IMR-90 (cell line): ENCODE results near the gene TBPL2. TPM values are rescaled to one million over a fixed set of nuclear protein-coding genes. Genes with fewer than 3 reads are reported as not detected.

Experiments used
- ATAC-seq: fragments of 200-7000 bp; cut with Tn5 transposase; 2 replicates; pipeline ENCODE4 v1.9.1; 2020; ENCODE audit warnings: low read depth, mild to moderate bottlenecking, moderate library complexity
- BruUV-seq: library from RNA; stranded (reverse); fragments of 400-500 nt; replicated peaks from 2 replicates; lab custom pipeline; 2021; lab: Mats Ljungman, UMichigan
- CTCF ChIA-PET: fragments of 300-600 bp; formaldehyde crosslinking; extraction: SDS; loops from one replicate; lab custom pipeline; 2021; ENCODE audit warnings: antibody characterized with exemption; lab: Yijun Ruan, JAX
- POLR2A ChIA-PET: fragments of 300-600 bp; sonication (Branson Sonifier 250); formaldehyde crosslinking; loops from one replicate; lab custom pipeline; 2022; ENCODE audit warnings: antibody characterized with exemption; ENCODE audit not compliant: unreplicated experiment; lab: Charles Lee
- DNase-seq: peaks from one replicate; pipeline ENCODE4 v3.0.0; 2013
- H2AFZ ChIP-seq: replicated peaks from 2 replicates; pipeline ENCODE3; 2013; ENCODE audit warnings: low read length, mild to moderate bottlenecking; ENCODE audit not compliant: poor library complexity
- H2AK5ac ChIP-seq: 2 replicates; pipeline ENCODE4 v1.6.1; 2013; ENCODE audit warnings: low read depth, low read length, inconsistent platforms
- H2AK9ac ChIP-seq: replicated peaks from 2 replicates; pipeline ENCODE3; 2013; ENCODE audit warnings: mild to moderate bottlenecking, low read depth, low read length, moderate library complexity; ENCODE audit not compliant: poor library complexity
- H2BK120ac ChIP-seq: 2 replicates; pipeline ENCODE4 v1.6.1; 2013; ENCODE audit warnings: low read depth, low read length, inconsistent platforms
- H2BK15ac ChIP-seq: 3 replicates; pipeline ENCODE4 v1.6.1; 2013; ENCODE audit warnings: low read depth, low read length, inconsistent platforms
- H2BK20ac ChIP-seq: 2 replicates; pipeline ENCODE4 v1.6.1; 2013; ENCODE audit warnings: low read depth, mild to moderate bottlenecking, inconsistent platforms, low read length, moderate library complexity
- H2BK5ac ChIP-seq: 2 replicates; pipeline ENCODE4 v1.6.1; 2013; ENCODE audit warnings: mild to moderate bottlenecking, low read depth, low read length, inconsistent platforms; ENCODE audit not compliant: poor library complexity, severe bottlenecking
- H3K14ac ChIP-seq: replicated peaks from 2 replicates; pipeline ENCODE4 v1.6.1; 2013; ENCODE audit warnings: low read depth, low read length, inconsistent platforms
- H3K18ac ChIP-seq: 2 replicates; pipeline ENCODE4 v1.6.1; 2013; ENCODE audit warnings: low read depth, low read length, control low read depth
- H3K23ac ChIP-seq: 2 replicates; pipeline ENCODE4 v1.6.1; 2013; ENCODE audit warnings: low read depth, low read length, inconsistent platforms
- H3K27ac ChIP-seq: 2 replicates; pipeline ENCODE4 v1.5.1; 2013; ENCODE audit warnings: mild to moderate bottlenecking, control low read depth, low read length; ENCODE audit not compliant: insufficient read depth
- H3K27me3 ChIP-seq: 2 replicates; pipeline ENCODE4 v1.6.1; 2013; ENCODE audit warnings: low read length; ENCODE audit not compliant: control insufficient read depth, insufficient read depth
- H3K36me3 ChIP-seq: 2 replicates; pipeline ENCODE4 v1.6.1; 2013; ENCODE audit warnings: low read length, mixed read lengths; ENCODE audit not compliant: control insufficient read depth, insufficient read depth
- H3K4ac ChIP-seq: 2 replicates; pipeline ENCODE4 v1.6.1; 2013; ENCODE audit warnings: low read depth, low read length, inconsistent platforms
- H3K4me1 ChIP-seq: 2 replicates; pipeline ENCODE4 v1.6.1; 2013; ENCODE audit warnings: low read length, mixed read lengths; ENCODE audit not compliant: control insufficient read depth, insufficient read depth
- H3K4me2 ChIP-seq: 2 replicates; pipeline ENCODE4 v1.6.1; 2013; ENCODE audit warnings: low read depth, mild to moderate bottlenecking, control low read depth, low read length, moderate library complexity
- H3K4me3 ChIP-seq: 2 replicates; pipeline ENCODE4 v1.5.1; 2013; ENCODE audit warnings: low read depth, mild to moderate bottlenecking, control low read depth, low read length, moderate library complexity; ENCODE audit not compliant: insufficient read depth
- H3K56ac ChIP-seq: 2 replicates; pipeline ENCODE4 v1.6.1; 2013; ENCODE audit warnings: low read length, inconsistent platforms; ENCODE audit not compliant: insufficient read depth; ENCODE audit errors: extremely low read depth
- H3K79me1 ChIP-seq, 2 experiments: 2 replicates each; pipeline ENCODE4 v1.6.1; 2013; ENCODE audit warnings: low read length in 2 of 2, inconsistent platforms in 1 of 2, low read depth in 1 of 2
- H3K9ac ChIP-seq: 2 replicates; pipeline ENCODE4 v1.6.1; 2013; ENCODE audit warnings: low read depth, low read length, control low read depth
- H3K9me1 ChIP-seq: 2 replicates; pipeline ENCODE4 v1.6.1; 2013; ENCODE audit warnings: low read length, inconsistent platforms; ENCODE audit not compliant: insufficient read depth
- H3K9me3 ChIP-seq: 2 replicates; pipeline ENCODE4 v1.6.1; 2013; ENCODE audit warnings: low read length; ENCODE audit not compliant: control insufficient read depth, insufficient read depth
- H4K20me1 ChIP-seq: 2 replicates; pipeline ENCODE4 v1.6.1; 2013; ENCODE audit warnings: low read length, inconsistent platforms; ENCODE audit not compliant: insufficient read depth
- H4K5ac ChIP-seq: 2 replicates; pipeline ENCODE4 v1.6.1; 2013; ENCODE audit warnings: mild to moderate bottlenecking, low read depth, low read length, control low read depth
- H4K8ac ChIP-seq, 2 experiments: 2 replicates each; pipeline ENCODE4 v1.6.1; 2013; ENCODE audit warnings: low read depth in 2 of 2, low read length in 2 of 2, control low read depth in 1 of 2, inconsistent platforms in 1 of 2
- H4K91ac ChIP-seq: 2 replicates; pipeline ENCODE4 v1.6.1; 2013; ENCODE audit warnings: low read depth, low read length, inconsistent platforms; ENCODE audit not compliant: insufficient read depth
- BHLHE40 ChIP-seq: fragments of 150-350 bp; IDR thresholded peaks from 2 replicates; pipeline ENCODE4 v1.6.1; 2016; ENCODE audit warnings: mild to moderate bottlenecking, low read depth, low read length
- CEBPB ChIP-seq: IDR thresholded peaks from 2 replicates; pipeline ENCODE4 v1.6.1; 2012; ENCODE audit warnings: low read depth, low read length, improper control_type of control experiment
- CHD1 ChIP-seq: IDR thresholded peaks from 2 replicates; pipeline ENCODE4 v1.6.1; 2012; ENCODE audit warnings: low read depth, low read length, improper control_type of control experiment
- MAZ ChIP-seq: IDR thresholded peaks from 2 replicates; pipeline ENCODE4 v1.6.1; 2012; ENCODE audit warnings: low read depth, mild to moderate bottlenecking, low read length, improper control_type of control experiment, moderate library complexity, borderline replicate concordance
- MXI1 ChIP-seq: IDR thresholded peaks from 2 replicates; pipeline ENCODE4 v1.6.1; 2012; ENCODE audit warnings: low read depth, mild to moderate bottlenecking, low read length, moderate library complexity, borderline replicate concordance
- NFE2L2 ChIP-seq: fragments of 150-350 bp; IDR thresholded peaks from 2 replicates; pipeline ENCODE4 v1.6.1; 2016; ENCODE audit warnings: low read depth, mild to moderate bottlenecking, low read length
- POLR2A ChIP-seq: IDR thresholded peaks from 2 replicates; pipeline ENCODE4 v1.6.1; 2012; ENCODE audit warnings: mild to moderate bottlenecking, low read depth, low read length
- USF2 ChIP-seq: fragments of 150-350 bp; IDR thresholded peaks from 2 replicates; pipeline ENCODE4 v1.6.1; 2017; ENCODE audit warnings: mild to moderate bottlenecking, antibody characterized with exemption, low read length, low read depth
- WGBS, 2 experiments: methylation state at CpG; one replicate each; pipeline versions ENCODE4 v1.1.5 to v1.1.7; 2013; ENCODE audit warnings: missing lambda C conversion rate in 2 of 2; ENCODE audit not compliant: insufficient read length in 1 of 2; ENCODE audit errors: extremely low coverage in 2 of 2; 5-methylcytosine and 5-hydroxymethylcytosine counted together
- dilution Hi-C: fragments of 300-500 bp; cut with HindIII; formaldehyde crosslinking; loops from one replicate; pipeline ENCODE4 v1.14.3; 2018; ENCODE audit warnings: low sequenced_read_pairs; ENCODE audit not compliant: unreplicated experiment
- in situ Hi-C: fragments of 300-500 bp; cut with MboI; formaldehyde crosslinking; loops from 3 replicates; pipeline ENCODE4 v1.14.3; 2019; ENCODE audit warnings: low sequenced_read_pairs, inconsistent platforms, mixed read lengths
- intact Hi-C: fragments of 100-400 bp; cut with micrococcal nuclease; formaldehyde crosslinking; loops from 2 replicates; pipeline ENCODE4 v1.10.0; 2022
- polyA plus RNA-seq, 3 experiments: library from polyadenylated mRNA; depleted of rRNA; stranded (reverse); fragments of >200 nt; gene quantifications; 2 replicates each; pipeline ENCODE4 v1.2.3, GENCODE V29; 2012; ENCODE audit warnings: low replicate concordance in 1 of 3
- total RNA-seq: library from RNA; depleted of rRNA; stranded (reverse); fragments of >200 nt; gene quantifications from 2 replicates; pipeline ENCODE4 v1.2.3, GENCODE V29; 2012

TBPL2 gene
- total and polyA plus RNA-seq, 2 of the 4 experiments (the other 2 are of a cell fraction), result not detected

- TF ChIP-seq USF2, result no peak
- TF ChIP-seq CEBPB, result no peak
- no peak for TF ChIP-seq MXI1
- TF ChIP-seq CHD1, result no peak
- TF ChIP-seq MAZ, result no peak
- TF ChIP-seq NFE2L2, result no peak
- no peak for TF ChIP-seq BHLHE40
- TF ChIP-seq POLR2A, result no peak
- Histone ChIP-seq H3K4ac (no peak overlapping the region), H3K9me1 (no peaks in the 10 kb centered on the region), H2AFZ (no peak overlapping the region), H3K23ac (no peak overlapping the region), H3K79me1 (no peaks in the 10 kb centered on the region), H2AK9ac (no peak overlapping the region), H3K4me2 (no peak overlapping the region), H3K9ac (no peak overlapping the region), H2AK5ac (no peak overlapping the region), H2BK15ac (no peak overlapping the region), H3K18ac (no peak overlapping the region), H3K36me3 (no peaks in the 10 kb centered on the region), H3K4me1 (no peaks in the 10 kb centered on the region), H3K14ac (no peak overlapping the region), H3K4me3 (no peak overlapping the region), H4K8ac (no peak overlapping the region), H2BK20ac (no peak overlapping the region), H4K20me1 (no peaks in the 10 kb centered on the region), H2BK120ac (no peak overlapping the region), H3K56ac (no peak overlapping the region), H4K91ac (no peak overlapping the region), H4K5ac (no peak overlapping the region), H3K27ac (no peak overlapping the region), H2BK5ac (no peak overlapping the region), H3K27me3 (peaks cover 9% of the 10 kb centered on the region), H3K9me3 (no peaks in the 10 kb centered on the region)
- ChIA-PET CTCF (interaction anchor here (0.6 kb wide), 1 partner anchor 21 kb away, joined by 3 read pairs; no protein-coding TSS in a partner anchor), POLR2A (interaction anchor here (0.5 kb wide), 1 partner anchor 52 kb away, joined by 3 read pairs; no protein-coding TSS in a partner anchor)
- no peak for ATAC-seq
- BruUV-seq, result no TSS peak
- dilution Hi-C loops, result no loop called here
- WGBS, 2 experiments, result no CpG with 5 or more reads among the region's 1 CpG
- intact Hi-C loops, result no loop called here
- in situ Hi-C loops, result loop anchor here (25.0 kb wide), 1 partner anchor 912 kb away; no protein-coding TSS in a partner anchor
- no peak for DNase-seq
Observed at GRCh38 chr14:55425091-55425490, 15.3 kb downstream of the TBPL2 start.
